Measurements from ENCODE around the gene TAF8.

DNA sequence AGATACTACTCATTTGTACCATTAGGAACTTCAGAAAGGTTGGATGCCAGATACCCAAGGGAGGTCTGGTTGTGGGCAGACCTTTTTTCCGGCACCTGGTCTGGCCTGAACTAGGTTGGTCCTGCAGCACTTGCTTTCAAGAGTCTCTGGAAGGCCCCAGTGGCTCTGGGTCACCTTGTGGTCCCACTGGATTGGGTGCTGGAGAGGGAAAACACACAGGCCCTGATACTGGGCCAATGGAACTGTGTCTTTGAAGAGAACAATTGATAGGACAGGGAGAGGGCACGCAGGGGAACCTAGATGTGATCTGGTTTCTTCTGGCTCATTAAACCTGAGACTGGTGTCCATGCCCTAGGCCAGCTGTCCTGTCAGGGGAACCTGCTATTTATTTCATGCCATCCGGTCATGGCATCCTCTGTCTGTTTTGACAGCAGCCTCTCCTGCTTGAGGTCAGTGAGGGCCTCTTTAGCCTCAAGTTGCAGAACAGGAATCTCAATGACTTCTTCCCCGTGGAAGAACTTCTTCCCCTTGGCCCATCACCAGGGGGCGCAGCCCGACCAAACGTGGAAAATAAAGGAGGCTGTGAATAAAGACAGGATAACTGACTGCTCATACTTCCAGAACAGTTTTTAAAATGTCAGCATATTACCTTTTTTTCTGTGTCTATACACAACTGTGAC is 25.0 kb downstream of the TAF8 start:
- TF ChIP-seq, protein P1, sequence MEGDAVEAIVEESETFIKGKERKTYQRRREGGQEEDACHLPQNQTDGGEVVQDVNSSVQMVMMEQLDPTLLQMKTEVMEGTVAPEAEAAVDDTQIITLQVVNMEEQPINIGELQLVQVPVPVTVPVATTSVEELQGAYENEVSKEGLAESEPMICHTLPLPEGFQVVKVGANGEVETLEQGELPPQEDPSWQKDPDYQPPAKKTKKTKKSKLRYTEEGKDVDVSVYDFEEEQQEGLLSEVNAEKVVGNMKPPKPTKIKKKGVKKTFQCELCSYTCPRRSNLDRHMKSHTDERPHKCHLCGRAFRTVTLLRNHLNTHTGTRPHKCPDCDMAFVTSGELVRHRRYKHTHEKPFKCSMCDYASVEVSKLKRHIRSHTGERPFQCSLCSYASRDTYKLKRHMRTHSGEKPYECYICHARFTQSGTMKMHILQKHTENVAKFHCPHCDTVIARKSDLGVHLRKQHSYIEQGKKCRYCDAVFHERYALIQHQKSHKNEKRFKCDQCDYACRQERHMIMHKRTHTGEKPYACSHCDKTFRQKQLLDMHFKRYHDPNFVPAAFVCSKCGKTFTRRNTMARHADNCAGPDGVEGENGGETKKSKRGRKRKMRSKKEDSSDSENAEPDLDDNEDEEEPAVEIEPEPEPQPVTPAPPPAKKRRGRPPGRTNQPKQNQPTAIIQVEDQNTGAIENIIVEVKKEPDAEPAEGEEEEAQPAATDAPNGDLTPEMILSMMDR (conservative IDR thresholded peaks at IDR 0.05) = peak; percentile 95
- no peak for TF ChIP-seq EZH2 (IDR thresholded peaks at IDR 0.05; ENCODE audit: low read depth)

Data from PC-9 (cell line).